HUES64 (cell line): ENCODE measurements around the gene KIFBP.

Experiments used
- H3K27ac ChIP-seq: 2 replicates; pipeline ENCODE4 v1.7.0; 2013; ENCODE audit warnings: low read depth, low read length, inconsistent platforms
- H3K27me3 ChIP-seq: 2 replicates; pipeline ENCODE4 v1.6.1; 2013; ENCODE audit warnings: mild to moderate bottlenecking, low read length; ENCODE audit not compliant: insufficient read depth
- H3K36me3 ChIP-seq: 2 replicates; pipeline ENCODE4 v1.6.1; 2013; ENCODE audit warnings: mild to moderate bottlenecking, low read length; ENCODE audit not compliant: insufficient read depth
- H3K4me1 ChIP-seq: 2 replicates; pipeline ENCODE4 v1.6.1; 2013; ENCODE audit warnings: mild to moderate bottlenecking, low read length, moderate library complexity; ENCODE audit not compliant: insufficient read depth
- H3K4me3 ChIP-seq: 2 replicates; pipeline ENCODE4 v1.5.1; 2013; ENCODE audit warnings: mild to moderate bottlenecking, low read length, moderate library complexity
- H3K9ac ChIP-seq: 2 replicates; pipeline ENCODE4 v1.6.1; 2013; ENCODE audit warnings: mild to moderate bottlenecking, low read depth, low read length
- H3K9me3 ChIP-seq: 2 replicates; pipeline ENCODE4 v1.6.1; 2013; ENCODE audit warnings: low read depth, low read length; ENCODE audit not compliant: insufficient read depth
- WGBS: fragments of 150-250, 120-280 bp; methylation state at CpG from one replicate; pipeline ENCODE4 v1.1.7; 2013; ENCODE audit warnings: missing lambda C conversion rate; 5-methylcytosine and 5-hydroxymethylcytosine counted together

Gene KIFBP

DNA sequence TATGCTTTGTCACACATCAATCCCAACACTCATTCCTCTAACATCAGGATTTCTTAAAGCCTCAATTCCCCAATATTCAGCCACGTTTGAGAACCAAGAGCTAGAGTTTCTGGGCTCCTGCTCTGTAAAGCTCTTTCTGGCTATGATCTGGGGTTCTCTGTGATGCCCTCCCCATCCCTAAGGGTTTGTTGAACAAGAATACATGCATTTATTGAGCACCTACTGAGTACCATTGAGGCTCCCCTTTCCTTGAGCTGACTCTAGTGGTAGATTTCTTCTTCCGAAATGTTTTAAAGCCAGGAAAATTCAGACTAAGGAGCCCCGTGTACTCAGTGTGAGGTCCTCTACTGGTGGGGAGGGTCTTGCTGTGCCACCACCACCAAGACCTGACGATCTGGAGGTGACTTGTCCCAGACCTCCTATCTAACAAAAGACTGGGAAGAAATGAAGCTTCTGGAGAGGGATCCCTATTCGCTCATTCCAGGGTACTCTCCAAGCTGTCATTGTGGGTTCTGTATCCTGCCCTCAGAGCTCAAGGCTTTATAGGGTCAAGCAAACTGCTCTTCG lies 76.2 kb downstream of the KIFBP start:
- H3K27ac ChIP-seq: no peak overlapping the region
- 75% methylated on average over 6 of the region's 6 CpGs for WGBS

DNA sequence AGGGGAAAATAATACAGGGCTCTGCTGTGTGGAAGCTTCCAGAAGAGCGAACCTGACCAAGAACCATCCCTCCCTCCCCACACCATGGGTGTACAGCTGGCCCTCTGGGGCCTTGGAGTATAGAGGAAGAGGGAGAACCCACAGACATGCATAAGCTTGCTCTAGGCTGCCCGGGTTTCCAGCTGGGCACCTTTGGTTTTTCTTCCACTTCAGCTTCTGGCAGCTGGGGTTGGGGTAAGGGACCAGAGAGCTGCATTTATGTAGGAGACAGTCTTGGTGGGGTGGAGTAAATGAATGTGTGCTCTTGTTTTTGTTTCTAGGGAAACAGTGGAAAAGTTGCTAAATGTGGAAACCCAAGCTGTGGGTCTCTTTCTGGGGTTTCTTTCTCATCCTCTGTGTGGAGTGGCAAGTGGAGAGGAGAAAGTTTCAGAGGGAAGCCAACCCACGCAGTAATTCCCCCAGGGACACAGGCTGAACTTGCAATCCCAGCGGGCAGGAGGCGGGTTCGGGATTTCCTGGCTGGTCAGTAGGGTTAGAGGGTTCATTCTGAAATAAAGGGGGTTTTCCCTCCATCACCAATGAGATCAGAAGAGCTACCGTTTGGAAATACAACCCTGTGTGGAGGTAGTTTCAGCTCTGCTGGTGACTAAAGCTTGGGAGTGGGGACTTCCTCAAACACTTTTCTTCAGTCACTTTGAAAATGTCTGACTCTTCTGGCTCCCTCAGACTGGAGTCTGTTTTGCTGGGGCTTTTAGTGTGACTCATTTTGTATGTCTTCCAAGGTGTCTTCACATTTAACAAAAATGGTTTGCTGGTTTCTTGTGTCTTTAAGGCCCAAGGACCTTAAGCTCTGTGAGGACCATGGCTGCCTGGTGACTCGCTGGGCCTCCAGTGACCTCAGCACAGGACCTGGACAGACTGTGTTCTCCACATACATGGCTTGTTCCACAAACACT lies 77.1 kb downstream of the KIFBP start:
- no peak overlapping the region for H3K9ac ChIP-seq
- no peak overlapping the region for H3K4me3 ChIP-seq
- no peaks in the 10 kb centered on the region for H3K27me3 ChIP-seq
- 0 out of 2 replicates have a peak, but pooled peaks cover 4% of the 10 kb centered on the region for H3K4me1 ChIP-seq
- no peak overlapping the region for H3K27ac ChIP-seq
- no peaks in the 10 kb centered on the region for H3K36me3 ChIP-seq
- 77% methylated on average over 6 of the region's 8 CpGs for WGBS
- no peaks in the 10 kb centered on the region for H3K9me3 ChIP-seq

More for the DNA sequence above, 76.2 kb downstream of the KIFBP start:
- H3K4me3 ChIP-seq: no peak overlapping the region
- H3K9ac ChIP-seq: no peak overlapping the region
- no peaks in the 10 kb centered on the region for H3K27me3 ChIP-seq
- no peaks in the 10 kb centered on the region for H3K9me3 ChIP-seq
- H3K36me3 ChIP-seq: no peaks in the 10 kb centered on the region
- 0 out of 2 replicates have a peak, but pooled peaks cover 4% of the 10 kb centered on the region for H3K4me1 ChIP-seq
